Panc1 (cell line): ENCODE data around the gene FLYWCH1.

ENCODE experiments used
- POLR2AphosphoS5 ChIP-seq: IDR thresholded peaks from 2 replicates; pipeline ENCODE4 v1.6.1; 2012; ENCODE audit warnings: mild to moderate bottlenecking, low read depth, low read length, moderate library complexity
- TCF7L2 ChIP-seq: IDR thresholded peaks from 2 replicates; pipeline ENCODE4 v1.6.1; 2011; ENCODE audit warnings: mild to moderate bottlenecking, low read depth, low read length, inconsistent platforms
- TF ChIP-seq, protein P1 (sequence below): fragments of 450-650 bp; IDR thresholded peaks from 2 replicates; pipeline ENCODE4 v1.5.1; 2017; ENCODE audit warnings: mild to moderate bottlenecking
- TF ChIP-seq, protein P2 (sequence below), 2 experiments: IDR thresholded peaks; 2 replicates each; pipeline ENCODE4 v1.6.1; 2011 to 2012; ENCODE audit warnings: low read depth in 2 of 2, control low read depth in 1 of 2, low read length in 1 of 2, mild to moderate bottlenecking in 1 of 2, moderate library complexity in 1 of 2; ENCODE audit not compliant: insufficient read depth in 1 of 2

DNA sequence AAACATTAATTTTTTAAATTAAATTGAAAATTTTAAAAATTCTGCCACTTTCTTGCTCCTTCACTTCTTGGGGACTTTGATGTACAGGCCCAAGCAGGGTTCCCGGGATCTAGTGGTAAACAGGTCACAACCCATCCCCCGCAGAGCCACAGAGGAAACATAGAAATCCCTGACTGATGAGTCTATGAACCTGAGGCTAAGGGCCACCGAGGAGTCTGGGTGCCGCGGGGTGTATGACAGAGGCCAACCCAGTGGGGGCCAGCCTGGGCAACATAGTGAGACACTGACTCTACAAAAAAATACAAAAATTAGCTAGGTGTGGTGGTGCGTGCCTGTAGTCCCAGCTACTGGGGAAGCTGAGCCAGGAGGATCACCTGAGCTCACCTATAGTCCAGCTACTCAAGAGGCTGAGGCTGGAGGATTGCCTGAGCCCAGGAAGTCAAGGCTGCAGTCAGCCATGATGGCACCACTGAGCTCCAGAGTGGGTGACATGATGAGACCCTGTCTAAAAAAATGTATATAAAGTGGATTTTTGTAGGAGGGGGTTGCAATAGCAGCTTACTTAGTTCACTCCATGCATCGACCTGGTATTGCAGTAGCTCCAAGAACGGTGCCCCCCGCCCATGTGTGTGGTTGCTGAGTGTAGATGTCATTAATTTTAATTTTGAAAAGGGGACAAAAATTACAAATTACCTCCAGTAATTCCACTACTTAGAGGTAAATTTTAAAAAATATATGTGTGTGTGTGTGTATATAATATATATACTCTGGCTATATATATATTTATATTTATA is 9.2 kb upstream of the FLYWCH1 start:
- TF ChIP-seq, protein P1, sequence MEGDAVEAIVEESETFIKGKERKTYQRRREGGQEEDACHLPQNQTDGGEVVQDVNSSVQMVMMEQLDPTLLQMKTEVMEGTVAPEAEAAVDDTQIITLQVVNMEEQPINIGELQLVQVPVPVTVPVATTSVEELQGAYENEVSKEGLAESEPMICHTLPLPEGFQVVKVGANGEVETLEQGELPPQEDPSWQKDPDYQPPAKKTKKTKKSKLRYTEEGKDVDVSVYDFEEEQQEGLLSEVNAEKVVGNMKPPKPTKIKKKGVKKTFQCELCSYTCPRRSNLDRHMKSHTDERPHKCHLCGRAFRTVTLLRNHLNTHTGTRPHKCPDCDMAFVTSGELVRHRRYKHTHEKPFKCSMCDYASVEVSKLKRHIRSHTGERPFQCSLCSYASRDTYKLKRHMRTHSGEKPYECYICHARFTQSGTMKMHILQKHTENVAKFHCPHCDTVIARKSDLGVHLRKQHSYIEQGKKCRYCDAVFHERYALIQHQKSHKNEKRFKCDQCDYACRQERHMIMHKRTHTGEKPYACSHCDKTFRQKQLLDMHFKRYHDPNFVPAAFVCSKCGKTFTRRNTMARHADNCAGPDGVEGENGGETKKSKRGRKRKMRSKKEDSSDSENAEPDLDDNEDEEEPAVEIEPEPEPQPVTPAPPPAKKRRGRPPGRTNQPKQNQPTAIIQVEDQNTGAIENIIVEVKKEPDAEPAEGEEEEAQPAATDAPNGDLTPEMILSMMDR: no peak
- no peak for TF ChIP-seq POLR2AphosphoS5
- TF ChIP-seq, protein P2, sequence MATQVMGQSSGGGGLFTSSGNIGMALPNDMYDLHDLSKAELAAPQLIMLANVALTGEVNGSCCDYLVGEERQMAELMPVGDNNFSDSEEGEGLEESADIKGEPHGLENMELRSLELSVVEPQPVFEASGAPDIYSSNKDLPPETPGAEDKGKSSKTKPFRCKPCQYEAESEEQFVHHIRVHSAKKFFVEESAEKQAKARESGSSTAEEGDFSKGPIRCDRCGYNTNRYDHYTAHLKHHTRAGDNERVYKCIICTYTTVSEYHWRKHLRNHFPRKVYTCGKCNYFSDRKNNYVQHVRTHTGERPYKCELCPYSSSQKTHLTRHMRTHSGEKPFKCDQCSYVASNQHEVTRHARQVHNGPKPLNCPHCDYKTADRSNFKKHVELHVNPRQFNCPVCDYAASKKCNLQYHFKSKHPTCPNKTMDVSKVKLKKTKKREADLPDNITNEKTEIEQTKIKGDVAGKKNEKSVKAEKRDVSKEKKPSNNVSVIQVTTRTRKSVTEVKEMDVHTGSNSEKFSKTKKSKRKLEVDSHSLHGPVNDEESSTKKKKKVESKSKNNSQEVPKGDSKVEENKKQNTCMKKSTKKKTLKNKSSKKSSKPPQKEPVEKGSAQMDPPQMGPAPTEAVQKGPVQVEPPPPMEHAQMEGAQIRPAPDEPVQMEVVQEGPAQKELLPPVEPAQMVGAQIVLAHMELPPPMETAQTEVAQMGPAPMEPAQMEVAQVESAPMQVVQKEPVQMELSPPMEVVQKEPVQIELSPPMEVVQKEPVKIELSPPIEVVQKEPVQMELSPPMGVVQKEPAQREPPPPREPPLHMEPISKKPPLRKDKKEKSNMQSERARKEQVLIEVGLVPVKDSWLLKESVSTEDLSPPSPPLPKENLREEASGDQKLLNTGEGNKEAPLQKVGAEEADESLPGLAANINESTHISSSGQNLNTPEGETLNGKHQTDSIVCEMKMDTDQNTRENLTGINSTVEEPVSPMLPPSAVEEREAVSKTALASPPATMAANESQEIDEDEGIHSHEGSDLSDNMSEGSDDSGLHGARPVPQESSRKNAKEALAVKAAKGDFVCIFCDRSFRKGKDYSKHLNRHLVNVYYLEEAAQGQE (IDR thresholded peaks at IDR 0.05; ENCODE audit: insufficient read depth in 1 of 2, low read depth in 2 of 2, low read length in 1 of 2): no peak
- no peak for TF ChIP-seq TCF7L2
